Measurements from ENCODE around the gene SMIM33. TPM values are rescaled to one million over a fixed set of nuclear protein-coding genes. Genes with fewer than 3 reads are reported as not detected.

The SMIM33 gene
- total and polyA plus RNA-seq, 2 of the 13 experiments (the other 11 are each of a cell fraction or from before 2014, with no cell fraction given) = not detected

DNA sequence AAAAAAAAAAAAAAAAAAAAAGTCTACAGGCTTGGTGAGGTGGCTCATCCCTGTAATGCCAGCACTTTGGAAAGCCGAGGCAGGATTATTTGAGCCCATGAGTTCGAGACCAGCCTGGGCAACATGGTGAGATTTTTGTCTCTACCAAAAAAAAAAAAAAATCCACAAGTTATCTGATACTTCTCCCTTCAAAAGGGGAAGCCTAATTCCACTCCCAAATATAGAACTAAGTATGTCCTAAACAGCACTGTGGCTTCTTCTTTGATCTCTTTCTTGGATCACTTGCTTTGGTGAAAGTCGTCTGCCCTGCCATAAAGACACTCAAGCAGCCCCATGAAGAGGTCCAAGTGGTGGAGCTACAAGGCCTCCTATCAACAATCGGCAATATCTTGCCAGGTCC is 30.6 kb downstream of the SMIM33 start:
- WGBS (ENCODE audit: low lambda C conversion rate) = 84% methylated on average over 4 of the region's 4 CpGs
- TF ChIP-seq, protein P1, sequence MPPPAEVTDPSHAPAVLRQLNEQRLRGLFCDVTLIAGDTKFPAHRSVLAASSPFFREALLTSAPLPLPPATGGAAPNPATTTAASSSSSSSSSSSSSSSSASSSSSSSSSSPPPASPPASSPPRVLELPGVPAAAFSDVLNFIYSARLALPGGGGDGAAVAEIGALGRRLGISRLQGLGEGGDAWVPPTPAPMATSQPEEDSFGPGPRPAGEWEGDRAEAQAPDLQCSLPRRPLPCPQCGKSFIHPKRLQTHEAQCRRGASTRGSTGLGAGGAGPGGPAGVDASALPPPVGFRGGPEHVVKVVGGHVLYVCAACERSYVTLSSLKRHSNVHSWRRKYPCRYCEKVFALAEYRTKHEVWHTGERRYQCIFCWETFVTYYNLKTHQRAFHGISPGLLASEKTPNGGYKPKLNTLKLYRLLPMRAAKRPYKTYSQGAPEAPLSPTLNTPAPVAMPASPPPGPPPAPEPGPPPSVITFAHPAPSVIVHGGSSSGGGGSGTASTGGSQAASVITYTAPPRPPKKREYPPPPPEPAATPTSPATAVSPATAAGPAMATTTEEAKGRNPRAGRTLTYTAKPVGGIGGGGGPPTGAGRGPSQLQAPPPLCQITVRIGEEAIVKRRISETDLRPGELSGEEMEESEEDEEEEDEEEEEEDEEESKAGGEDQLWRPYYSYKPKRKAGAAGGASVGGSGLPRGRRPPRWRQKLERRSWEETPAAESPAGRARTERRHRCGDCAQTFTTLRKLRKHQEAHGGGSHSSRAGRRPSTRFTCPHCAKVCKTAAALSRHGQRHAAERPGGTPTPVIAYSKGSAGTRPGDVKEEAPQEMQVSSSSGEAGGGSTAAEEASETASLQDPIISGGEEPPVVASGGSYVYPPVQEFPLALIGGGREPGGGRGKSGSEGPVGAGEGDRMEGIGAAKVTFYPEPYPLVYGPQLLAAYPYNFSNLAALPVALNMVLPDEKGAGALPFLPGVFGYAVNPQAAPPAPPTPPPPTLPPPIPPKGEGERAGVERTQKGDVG (CRISPR knock-in tag; IDR thresholded peaks at IDR 0.05; ENCODE audit: borderline replicate concordance) = no peak
- TF ChIP-seq, protein P2, sequence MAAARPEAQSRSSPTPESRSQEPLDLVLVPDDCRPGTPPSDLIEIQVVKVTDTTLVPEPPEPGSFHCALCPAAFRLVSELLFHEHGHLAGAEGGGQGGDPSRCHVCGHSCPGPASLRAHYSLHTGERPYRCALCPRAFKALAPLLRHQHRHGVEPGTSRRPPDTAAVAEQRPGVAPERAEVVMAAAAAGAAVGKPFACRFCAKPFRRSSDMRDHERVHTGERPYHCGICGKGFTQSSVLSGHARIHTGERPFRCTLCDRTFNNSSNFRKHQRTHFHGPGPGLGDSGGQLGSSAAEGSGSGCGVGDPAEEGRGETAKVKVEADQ (CRISPR knock-in tag; IDR thresholded peaks at IDR 0.05; ENCODE audit: borderline replicate concordance) = no peak
- no peak for TF ChIP-seq ZIK1 (CRISPR knock-in tag; IDR thresholded peaks at IDR 0.05; ENCODE audit: borderline replicate concordance, low read depth)
- TF ChIP-seq NAIF1 (CRISPR knock-in tag; IDR thresholded peaks at IDR 0.05; ENCODE audit: borderline replicate concordance) = no peak
- no peak for TF ChIP-seq ELF4 (CRISPR knock-in tag; IDR thresholded peaks at IDR 0.05; ENCODE audit: borderline replicate concordance)
- BruUV-seq (replicated peaks) = no TSS peak
- H3K4me2 ChIP-seq (ENCODE audit: low read depth, low read length) = no peak overlapping the region
- H3K27ac ChIP-seq (ENCODE audit: extremely low read length, insufficient read depth, low read length) = no peak overlapping the region
- 0 out of 2 replicates have a peak, but pooled peaks cover 6% of the 10 kb centered on the region for H4K20me1 ChIP-seq (ENCODE audit: insufficient read depth, low read length)
- H3K4me1 ChIP-seq (ENCODE audit: insufficient read depth, low read length) = peaks cover 22% of the 10 kb centered on the region
- peaks cover 28% of the 10 kb centered on the region for H3K79me2 ChIP-seq (ENCODE audit: insufficient read depth, low read length)
- ATAC-seq (no peak), FAIRE-seq (no peak), DNase-seq (ENCODE audit: low spot score) (no peak)
- ChIA-PET CTCF (ENCODE audit: low intra/inter-chr PET ratio, low total read pairs) (no interaction called here), POLR2A (interaction anchor here (3.0 kb wide), 1 partner anchor 60 kb away, joined by 23 read pairs; the partner anchor contains the start of gene UBE2D2)
- in situ Hi-C loops (cut with HindIII; ENCODE audit: extremely low pct_ligation_motif_present, low pct_unique_long_range_greater_than_20kb) = no loop called here
- intact Hi-C loops (cut with micrococcal nuclease; ENCODE audit: unreplicated experiment) = loop anchor here (5.0 kb wide), 1 partner anchor 64 kb away; the partner anchor contains the start of gene DNAJC18
- no peaks in the 10 kb centered on the region; a peak in 1 of 5 replicates for H3K27me3 ChIP-seq (ENCODE audit: control insufficient read depth in 1 of 2, insufficient read depth in 2 of 2, low read length in 2 of 2)
- 0 out of 5 replicates have a peak, but pooled peaks cover 0 to 2% of the 10 kb centered on the region in 2 experiments for H3K36me3 ChIP-seq (replicated peaks in 1 of 2; ENCODE audit: control insufficient read depth in 1 of 2, insufficient read depth in 2 of 2, low read length in 2 of 2)
- H3K9ac ChIP-seq (ENCODE audit: insufficient read depth, low read depth, low read length) = no peak overlapping the region
- H3K9me3 ChIP-seq (ENCODE audit: low read length) = no peaks in the 10 kb centered on the region
- no peak overlapping the region for H3K4me3 ChIP-seq (replicated peaks in 1 of 3; ENCODE audit: insufficient read depth in 1 of 3, low read depth in 2 of 3, low read length in 3 of 3)
- no peak overlapping the region for H2AFZ ChIP-seq (ENCODE audit: low read length)

Data from HepG2 (cell line).